GM18870 (cell line): Measurements from ENCODE around the gene KIAA0753.
"Not testable (repeated sequence)": the region's sequence is repeated elsewhere in the genome, so short reads cannot be mapped to it uniquely, and the experiment has no call there.

Source experiments
- ATAC-seq: cut with Tn5 transposase; IDR thresholded peaks from one replicate; pipeline ENCODE4 v1.9.1; 2021; ENCODE audit warnings: moderate library complexity; ENCODE audit not compliant: unreplicated experiment

Gene KIAA0753

DNA sequence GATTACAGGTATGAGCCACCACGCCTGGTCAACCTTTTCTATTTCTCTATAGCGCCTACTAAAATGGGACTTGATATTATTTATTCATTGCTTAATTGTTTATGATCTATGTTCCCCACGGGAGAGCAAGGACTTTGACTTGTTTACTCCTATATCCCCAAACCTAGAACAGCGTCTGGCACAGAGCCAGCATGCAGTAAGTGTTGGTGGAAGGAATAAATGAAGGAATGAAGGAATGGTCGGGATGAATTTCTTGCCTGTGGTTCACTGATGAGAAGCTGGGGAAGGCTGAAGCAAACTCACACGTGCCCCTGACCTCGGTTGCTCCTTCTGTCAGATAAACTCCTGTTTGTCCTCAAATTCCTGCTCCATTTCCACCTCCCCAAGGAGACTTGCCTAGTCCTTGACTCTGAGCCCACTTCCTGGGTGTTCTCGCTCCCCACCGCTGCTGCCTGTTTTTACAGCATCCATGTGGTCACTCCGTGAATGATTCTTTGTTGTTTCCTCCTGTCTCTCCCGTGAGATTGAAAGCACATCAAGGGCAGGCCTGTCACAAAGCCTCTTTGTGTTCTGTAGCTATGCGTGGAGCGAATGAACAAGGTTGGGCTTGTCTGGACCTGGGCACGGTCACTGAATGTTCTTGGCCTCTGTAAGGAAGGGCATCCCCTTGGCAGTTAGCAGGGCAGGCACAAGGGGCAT lies 28.4 kb upstream of the KIAA0753 start:
- no peak for ATAC-seq

DNA sequence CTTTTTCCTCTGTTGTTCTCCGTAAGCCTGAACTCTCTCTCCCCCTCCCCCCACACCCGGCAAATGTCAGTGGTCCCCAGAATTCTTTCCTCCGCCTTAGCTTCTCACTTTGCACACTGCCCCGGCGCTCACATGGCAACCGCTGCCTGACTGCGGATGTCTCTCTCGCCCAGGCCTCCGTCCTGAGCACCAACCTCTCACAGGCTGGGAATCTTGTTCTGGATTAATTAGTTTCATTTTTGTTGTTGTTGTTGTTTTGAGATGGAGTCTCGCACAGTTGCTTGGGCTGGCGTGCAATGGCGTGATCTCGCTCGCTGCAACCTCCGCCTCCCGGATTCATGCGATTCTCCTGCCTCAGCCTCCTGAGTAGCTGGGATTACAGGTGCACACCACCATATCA lies 27.7 kb upstream of the KIAA0753 start:
- ATAC-seq: no peak

DNA sequence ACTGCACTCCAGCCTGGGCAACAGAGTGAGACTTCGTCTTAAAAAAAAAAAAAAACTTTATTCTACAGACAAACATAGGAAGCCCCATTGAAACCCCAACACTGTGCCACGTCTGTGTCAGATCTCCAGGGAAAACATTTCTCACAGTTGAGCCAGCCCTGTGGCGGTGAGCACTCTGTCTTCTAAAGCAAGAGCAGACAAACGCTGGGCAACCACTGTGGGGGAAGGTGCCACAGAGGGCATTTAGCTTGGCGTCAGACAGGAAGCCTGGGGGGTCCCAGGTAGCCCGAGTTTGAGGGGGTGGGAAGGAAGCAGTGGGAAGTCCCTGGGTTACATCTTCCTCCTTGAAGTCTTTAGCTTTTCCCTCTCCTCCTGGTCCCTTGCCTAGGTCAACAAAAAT lies 27.0 kb upstream of the KIAA0753 start:
- no peak for ATAC-seq

DNA sequence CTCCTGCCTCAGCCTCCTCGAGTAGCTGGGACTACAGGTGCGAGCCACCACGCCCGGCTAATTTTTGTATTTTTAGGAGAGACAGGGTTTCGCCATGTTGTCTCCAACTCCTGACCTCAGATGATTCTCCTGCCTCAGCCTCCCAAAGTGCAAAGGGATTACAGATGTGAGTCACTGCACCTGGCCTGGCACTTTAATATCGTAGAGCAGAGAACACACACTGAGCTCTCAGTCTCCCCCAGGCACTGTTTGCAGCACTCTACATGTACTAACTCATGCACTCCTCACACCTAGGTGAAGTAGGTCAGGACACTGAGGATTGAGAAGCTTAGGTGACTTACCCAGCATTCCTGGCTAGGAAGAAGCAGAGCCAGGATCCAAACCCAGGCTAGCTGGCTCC lies 26.0 kb upstream of the KIAA0753 start:
- no peak for ATAC-seq

DNA sequence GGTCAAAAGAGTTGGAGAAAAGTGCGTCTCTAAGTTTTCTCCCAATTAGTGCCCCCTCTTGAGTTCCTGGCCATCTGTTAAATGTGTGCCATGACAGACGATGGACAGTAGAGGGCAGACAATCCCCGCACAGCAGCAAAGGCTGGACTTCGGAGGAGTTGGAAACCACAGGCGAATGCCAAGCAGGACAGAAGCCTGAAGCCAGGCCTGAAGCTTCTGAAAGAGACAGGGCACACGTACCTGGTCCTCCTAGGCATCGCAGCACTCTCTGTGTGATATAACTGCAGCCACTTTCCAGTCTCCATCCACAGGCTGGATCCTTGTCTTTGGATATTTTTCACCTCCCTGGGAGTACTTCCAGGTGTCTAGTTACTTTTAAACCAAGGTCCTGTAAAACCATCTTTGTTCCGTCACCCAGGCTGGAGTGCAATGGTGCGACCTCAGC lies 25.6 kb upstream of the KIAA0753 start:
- no peak for ATAC-seq

DNA sequence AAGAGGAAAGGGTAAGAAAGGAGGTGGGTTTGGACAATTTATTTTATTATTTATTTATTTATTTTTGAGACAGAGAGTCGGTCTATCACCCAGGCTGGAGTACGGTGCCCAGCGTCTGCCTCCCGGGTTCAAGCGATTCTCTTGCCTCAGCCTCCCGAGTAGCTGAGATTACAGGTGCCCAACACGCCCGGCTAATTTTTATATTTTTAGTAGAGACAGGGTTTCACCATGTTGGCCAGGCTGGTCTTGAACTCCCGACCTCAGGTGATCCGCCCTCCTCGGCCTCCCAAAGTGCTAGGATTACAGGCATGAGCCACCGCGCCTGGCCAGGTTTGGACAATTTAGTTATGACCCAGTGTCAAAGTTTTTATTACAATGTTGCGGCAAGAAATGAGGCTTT lies 22.7 kb upstream of the KIAA0753 start:
- not testable (repeated sequence) for ATAC-seq

DNA sequence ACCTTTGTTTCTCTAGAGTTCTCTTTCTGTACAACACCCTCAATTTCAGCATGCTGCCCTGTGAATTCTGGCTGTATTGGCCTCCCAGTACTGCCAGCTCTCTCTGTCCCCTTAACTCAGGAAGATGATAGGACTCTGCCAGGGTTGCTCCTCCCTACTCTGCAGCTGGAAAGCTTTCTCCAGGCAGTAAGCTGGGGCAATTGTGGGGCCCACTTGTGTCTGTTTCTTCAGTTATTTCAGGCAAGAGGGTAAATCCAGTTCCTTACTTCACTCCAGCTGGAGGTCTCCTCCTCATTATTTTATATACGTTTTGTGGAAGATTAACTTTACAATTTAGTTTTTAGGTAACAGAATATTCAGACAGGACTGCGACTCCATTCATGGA lies 20.9 kb upstream of the KIAA0753 start:
- no peak for ATAC-seq

DNA sequence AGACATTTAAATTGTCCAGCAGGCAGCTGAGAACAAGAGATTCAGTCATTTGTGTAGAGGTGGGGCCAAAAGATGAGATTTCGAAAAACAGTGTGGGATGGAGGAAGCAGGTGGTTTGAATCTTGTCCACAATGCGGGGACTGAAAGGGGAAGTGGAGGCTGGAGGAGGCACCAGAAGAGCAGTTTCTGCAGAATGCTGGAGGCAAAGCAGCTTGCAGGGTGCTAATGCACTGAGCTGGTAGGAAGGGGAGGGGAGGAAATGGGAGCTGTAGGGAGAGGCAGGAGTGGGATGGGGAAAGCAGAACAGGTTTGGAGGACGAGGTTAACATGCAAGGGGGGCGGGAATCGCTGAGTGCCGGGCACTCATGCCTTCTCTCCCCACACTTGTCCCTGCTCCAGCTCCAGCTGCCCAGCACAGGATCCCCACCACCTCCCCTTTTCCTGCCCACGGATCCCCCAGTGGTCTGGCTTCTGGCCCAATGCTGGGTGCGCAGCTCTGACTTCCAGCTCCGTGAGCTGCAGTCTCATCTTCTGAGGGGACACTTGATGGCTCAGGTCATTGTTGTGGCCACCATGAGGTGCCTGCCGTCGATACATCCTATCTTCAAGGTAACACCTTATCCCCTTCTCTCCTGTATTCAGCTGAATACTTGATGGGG lies 20.4 kb upstream of the KIAA0753 start:
- peak; percentile 58 for ATAC-seq

DNA sequence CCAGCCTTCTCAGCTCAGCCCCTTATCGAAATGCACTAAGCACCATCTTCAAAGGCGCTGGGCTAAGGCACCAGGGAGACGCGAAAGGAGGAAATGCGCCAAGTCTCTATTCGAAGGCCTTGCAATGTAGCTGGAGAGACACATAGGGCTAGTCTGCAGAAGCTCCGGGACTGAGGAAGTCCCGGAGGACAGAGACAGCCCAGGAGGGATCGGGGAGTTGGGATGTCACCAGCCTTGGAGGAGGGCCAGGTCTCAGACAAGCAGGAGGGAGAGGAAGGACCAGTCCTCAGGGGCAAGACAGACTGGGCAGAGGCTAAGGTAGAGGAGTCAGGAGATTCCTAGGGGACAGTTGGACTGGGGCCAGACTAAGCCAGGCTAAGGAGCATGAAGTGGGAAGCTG lies 19.6 kb upstream of the KIAA0753 start:
- no peak for ATAC-seq

DNA sequence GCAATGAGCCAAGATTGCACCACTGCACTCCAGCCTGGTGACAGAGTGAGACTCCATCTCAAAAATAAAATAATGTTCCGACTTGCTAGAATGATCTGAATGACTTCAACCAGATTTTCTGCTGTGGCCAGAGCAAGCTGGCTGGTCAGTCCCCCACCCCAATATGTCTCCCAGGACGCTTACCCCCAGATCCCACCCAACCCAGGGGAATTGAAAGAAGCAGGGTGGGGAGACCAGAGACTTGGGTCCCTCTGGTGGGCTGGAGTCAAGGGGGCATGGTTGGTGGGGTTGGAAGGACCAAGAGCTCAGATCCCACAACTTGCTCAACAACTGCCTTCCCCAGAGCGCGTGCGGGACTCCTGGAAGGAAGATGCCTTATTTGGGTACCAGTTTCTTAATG lies 17.9 kb upstream of the KIAA0753 start:
- ATAC-seq: not testable (repeated sequence)

DNA sequence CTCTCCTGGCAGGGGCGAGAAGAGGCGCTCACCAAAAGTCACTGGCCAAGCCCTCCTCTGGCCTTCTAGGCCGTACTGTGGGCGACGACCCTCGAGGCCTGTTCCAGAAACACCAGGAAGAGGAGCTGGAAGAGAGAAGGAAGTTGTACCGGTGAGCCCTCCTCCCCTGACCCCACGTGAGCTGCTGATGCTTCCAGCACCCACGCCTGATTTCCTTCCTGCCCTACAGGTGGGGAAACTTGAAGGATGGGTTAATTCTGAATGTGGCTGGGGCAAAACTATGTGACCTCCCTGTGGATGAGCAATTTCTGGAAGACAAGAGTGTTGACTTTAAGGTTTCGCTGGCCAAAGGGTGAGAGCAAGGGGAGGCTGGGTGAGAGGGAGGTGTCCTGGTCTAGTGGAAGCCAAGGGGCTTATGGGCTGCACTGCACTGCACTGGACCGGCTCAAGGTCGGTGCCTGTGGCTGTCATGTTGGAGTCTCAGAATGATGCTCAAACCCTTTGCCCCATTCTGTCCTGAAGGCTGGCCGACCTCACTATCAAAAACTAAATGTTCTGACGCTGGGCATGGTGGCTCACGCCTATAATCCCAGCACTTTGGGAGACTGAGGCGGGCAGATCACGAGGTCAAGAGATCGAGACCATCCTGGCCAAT lies 17.2 kb upstream of the KIAA0753 start:
- ATAC-seq: no peak

DNA sequence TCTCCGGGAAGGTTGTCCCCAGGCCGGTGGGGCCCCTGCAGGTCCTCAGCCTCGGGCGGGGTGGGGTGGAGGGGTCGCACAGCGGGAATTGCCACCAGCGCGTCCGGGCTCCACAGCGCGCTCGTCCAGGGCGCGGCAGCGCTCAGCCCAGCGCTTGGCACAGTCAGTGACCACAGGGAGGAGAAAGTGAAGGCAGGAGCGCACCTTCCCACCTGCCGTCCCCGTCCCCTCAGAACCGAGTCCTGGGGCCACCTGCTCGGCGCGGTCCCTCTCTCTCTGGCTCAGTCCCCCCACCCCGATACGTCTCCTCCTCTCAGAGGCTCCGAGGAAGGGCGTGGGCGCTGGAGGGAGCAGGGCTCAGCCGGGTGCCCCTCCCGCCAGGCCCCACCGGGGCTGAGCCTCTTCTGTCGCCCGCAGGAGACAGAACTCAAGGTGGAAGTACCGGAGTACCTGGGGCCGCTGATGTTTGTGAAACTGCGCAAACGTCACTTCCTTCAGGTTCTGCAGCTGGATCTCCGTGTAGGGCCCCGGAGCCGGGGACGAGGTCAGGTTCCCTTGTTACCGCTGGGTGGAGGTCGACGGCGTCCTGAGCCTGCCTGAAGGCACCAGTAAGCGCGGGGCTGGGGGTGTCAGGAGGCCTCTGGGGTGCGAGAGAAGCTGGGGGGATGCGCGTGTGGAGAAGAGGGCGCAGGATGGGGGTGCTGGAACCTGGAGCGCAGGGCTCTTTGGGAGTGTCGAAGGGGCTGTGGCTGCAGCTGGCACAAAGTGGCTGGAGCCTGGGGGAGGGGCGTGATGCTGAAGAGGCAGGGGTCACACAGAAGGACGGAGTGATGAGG lies 16.5 kb upstream of the KIAA0753 start:
- ATAC-seq: not testable (repeated sequence)

DNA sequence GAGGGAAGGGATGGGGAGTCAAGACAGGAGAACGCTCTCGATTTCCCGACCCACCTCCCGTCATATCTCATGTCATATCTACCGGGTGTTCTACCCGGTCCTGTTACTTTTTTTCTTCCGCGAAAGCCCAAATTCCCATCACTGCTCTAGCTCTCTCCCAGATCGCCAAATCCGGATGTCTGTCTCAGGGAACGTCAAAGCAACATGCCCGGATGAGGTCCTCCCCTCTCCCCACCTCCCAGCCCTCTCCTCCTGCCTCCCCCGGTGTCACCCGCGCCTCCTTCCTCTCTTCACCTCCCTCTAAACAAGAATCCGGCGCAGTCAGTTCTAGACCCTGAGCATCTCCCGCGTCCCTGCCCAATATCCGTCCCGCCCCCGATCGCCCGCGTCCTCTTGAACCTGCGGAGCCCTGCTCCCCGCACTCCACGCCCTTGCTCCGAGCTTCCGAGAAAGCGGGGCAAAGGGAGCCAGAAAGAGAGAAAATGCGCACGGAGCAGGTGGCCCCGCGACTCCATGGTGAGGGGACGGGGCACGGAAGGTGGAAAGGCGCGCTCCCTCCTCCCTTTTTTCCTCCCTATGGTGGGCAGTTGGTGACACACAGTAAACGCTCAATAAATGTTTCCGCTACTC lies 15.3 kb upstream of the KIAA0753 start:
- ATAC-seq: not testable (repeated sequence)

DNA sequence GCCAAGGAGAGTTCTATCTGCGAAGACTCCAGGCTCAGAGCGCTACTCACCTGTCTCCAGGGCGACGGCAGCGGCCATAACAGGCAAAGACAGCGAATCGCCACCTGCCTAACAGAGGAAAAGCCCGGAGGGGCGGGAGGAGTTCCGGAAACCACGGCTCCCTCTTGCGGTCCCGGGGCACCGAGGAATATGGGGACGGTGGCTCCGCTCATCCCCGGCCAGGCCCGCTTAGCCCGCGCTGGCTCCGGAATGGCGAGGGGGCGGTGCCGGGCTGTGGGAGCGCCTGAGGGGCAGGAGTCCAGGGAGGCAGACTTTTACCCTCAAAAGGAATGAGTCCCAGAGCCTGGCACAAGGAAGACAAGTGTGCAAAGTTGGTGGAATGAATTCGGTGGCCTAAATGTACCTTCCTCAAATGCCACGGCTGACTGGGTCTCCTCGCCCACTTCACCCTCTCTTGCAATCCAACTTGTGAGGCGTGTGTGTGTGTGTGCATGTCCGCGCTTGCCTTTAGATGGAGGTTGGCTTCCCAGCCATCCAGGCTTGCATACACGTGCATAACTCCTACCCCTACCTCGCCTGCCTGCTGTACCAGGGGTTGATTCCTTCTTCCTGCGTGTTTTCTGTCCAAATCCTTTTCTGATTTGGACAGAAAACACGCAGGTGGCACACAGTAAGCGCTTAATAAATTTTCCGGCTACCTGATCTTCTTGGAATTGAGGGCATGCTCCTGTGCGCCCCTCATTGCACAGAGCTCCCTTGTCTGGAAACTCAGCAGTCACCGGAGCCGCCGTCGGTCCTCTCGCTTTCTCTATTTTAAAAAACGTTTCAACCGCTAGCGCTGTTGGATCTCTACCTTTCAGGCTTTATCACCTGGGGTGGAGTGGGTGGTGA lies 14.6 kb upstream of the KIAA0753 start:
- no peak for ATAC-seq

DNA sequence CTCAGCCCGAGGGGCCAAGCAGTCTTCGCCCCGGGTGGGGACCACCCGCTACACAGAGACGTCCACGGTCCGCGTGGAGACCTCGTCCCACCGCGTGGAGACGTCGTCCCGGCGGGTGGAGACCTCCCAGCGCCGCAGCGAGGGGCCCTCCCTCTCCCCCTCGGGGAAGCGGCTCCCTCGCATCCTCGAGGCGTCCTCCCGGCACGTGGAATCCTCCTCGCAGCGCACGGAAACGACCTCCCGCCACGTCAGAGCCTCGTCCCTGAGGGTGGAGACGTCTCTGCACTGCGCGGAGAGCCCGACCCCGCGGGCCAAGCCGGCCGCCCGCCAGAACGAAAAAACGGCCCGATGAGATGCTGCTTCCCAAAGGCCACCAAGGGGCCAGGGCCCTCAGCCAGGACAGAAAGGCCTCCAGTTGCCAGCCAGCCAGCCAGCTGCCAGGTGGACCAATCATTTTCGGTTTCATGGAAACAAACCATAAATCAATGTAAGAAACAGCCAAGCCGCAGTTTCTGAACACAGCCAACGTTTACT lies 11.5 kb upstream of the KIAA0753 start:
- no peak for ATAC-seq

DNA sequence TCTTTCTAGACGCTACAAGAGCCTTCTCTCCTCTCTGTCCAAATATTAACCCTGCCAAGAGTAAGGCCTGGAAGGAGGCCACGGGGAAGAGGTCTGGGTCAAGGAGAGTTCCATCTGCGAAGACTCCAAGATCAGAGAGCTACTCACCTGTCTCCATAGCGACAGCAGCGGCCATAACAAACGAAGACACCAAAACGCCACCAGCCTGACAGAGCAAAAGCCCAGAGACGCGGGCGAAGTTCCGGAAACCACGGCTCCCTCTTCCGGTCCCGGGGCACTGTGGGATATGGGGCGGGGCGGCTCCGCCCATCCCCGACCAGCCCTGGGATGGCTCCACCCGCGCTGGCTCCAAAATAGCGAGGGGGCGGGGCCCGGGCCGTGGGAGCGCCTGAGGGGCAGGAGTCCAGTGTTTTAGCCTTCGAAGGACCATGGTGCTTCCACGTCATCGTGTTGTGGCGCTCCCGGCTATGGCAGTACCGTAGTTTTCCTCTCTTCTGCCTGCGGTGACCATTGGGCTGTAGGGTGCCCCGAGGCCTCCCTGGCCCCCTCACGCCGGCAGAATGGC lies 10.9 kb upstream of the KIAA0753 start, which contains the start of the genes C17orf100 and MED31:
TSS of gene C17orf100 (plus strand) at position 409 of the 565 bp plus-strand sequence. CDS start at position 561, 152 bp downstream.
TSS of gene MED31 (minus strand) at position 252 of the 565 bp plus-strand sequence. CDS start at position 175, 77 bp downstream.
- ATAC-seq: peak; percentile 65

DNA sequence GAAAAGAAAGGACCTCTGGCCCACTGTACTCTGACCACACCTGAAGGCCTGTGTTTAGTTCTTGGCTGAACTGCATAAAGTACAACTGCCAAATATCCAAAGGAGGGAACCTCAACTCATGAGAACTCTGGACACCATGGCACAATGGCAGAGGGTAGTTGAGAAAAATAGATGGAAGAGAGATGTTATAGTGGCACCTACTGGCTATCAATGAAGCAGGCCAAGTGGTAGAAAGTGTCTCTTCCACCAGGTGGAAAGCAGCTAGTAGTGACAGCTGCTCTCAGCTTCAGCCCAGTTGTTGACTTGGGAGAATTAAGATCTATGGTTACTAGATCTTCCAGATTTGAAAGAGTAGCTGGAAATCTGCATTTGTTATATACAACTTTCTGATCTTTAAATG lies 7.7 kb upstream of the KIAA0753 start:
- ATAC-seq: no peak

DNA sequence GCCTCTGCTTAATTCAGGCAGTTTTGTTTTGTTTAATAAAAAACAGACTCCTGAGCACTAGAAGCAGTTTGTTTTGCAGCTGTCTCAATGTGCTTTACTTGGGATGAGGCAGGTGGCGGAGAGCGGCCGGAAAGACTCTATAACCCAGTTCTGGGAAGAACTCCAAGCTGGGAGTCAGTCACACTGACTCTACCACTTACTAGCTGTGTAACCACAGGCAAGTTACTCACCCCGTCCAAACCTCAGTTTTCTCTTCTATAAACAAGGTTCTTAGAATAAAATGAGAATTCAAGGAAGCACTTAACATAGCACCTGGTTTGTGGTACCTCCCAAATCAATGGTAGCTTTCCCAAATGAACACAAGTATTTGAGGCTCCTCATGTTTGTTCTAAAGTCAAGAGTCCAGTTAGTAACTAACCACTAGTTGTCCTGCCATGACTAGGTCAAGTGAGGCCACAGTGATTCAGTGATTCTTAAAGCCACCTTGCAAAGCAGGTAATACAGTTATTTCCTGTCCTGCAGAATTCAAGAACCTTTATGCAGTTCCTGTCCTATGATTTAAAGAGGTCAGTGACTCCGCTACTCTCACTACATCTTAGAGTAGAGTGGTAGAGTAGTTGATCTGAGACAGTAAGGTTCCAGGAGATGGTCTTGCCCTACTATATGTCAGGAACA lies 3.1 kb upstream of the KIAA0753 start:
- no peak for ATAC-seq
